BLaER1 treated with 17β-estradiol and CSF1 and Interleukin-3, amounts not matched to agents 10 nM and 100 nM (cell line): ENCODE results near the gene TGDS.

Experiments used
- H3K27ac ChIP-seq, 11 experiments: shearing (Covaris generic); formaldehyde crosslinking; 2 replicates each; pipeline ENCODE4 v1.8.1; 2022
- H3K27me3 ChIP-seq, 11 experiments: shearing (Covaris generic); formaldehyde crosslinking; 2 replicates each; pipeline ENCODE4 v1.8.1; 2022
- H3K36me3 ChIP-seq, 11 experiments: shearing (Covaris generic); formaldehyde crosslinking; 2 replicates each; pipeline ENCODE4 v1.8.1; 2022
- H3K4me1 ChIP-seq, 10 experiments: shearing (Covaris generic); formaldehyde crosslinking; 2 replicates each; pipeline ENCODE4 v1.8.1; 2022
- H3K4me2 ChIP-seq, 11 experiments: shearing (Covaris generic); formaldehyde crosslinking; 2 replicates each; pipeline ENCODE4 v1.8.1; 2022
- H3K4me3 ChIP-seq, 10 experiments: shearing (Covaris generic); formaldehyde crosslinking; 2 replicates each; pipeline ENCODE4 v1.8.1; 2022
- H3K9ac ChIP-seq, 11 experiments: shearing (Covaris generic); formaldehyde crosslinking; 2 replicates each; pipeline ENCODE4 v1.8.1; 2022
- H3K9me3 ChIP-seq, 11 experiments: shearing (Covaris generic); formaldehyde crosslinking; replicated peaks in 1 of 11; 2 replicates each; pipeline ENCODE4 v1.8.1; 2022
- H4K20me1 ChIP-seq, 11 experiments: shearing (Covaris generic); formaldehyde crosslinking; 2 replicates each; pipeline ENCODE4 v1.8.1; 2022
- Cebpa-rat ChIP-seq, 11 experiments: shearing (Covaris generic); IDR thresholded peaks; 2 replicates each; pipeline ENCODE4 v1.8.1; 2022

TGDS gene

GRCh38 chr13:94607939-94608338, 12.0 kb upstream of the TGDS start:
- H3K9me3 ChIP-seq = no peaks in the 10 kb centered on the region
- H3K4me3 ChIP-seq = no peak overlapping the region
- peaks cover 58 to 87% (median 68%) of the 10 kb centered on the region in 11 experiments for H3K36me3 ChIP-seq
- TF ChIP-seq Cebpa-rat (IDR thresholded peaks at IDR 0.05) = no peak
- no peaks in the 10 kb centered on the region for H3K27me3 ChIP-seq
- H3K4me2 ChIP-seq = no peak overlapping the region
- peaks cover 5 to 17% (median 14%) of the 10 kb centered on the region in 10 experiments; a peak in 19 of 20 replicates for H3K4me1 ChIP-seq
- no peaks in the 10 kb centered on the region; a peak in 1 of 22 replicates for H4K20me1 ChIP-seq
- no peak overlapping the region for H3K9ac ChIP-seq
- H3K27ac ChIP-seq = no peak overlapping the region

DNA sequence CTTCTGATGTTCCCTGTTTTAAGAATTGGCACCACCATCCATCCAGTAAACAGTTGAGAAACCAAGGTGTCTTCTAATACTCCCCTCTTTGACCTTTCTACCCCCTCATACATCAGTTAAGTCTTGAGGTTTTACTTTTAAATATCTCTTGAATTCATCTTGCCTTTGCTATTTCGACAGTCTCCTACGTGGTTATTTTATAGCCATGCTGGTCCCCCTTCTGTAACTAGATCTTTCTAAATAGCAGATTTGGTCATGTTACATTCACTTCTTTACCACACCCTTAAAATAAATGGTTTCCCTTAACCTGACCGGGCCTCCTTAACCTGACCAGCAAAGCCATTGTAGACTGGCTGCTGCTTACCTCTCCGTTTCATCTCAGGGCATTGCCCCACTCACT, 11.1 kb upstream of the TGDS start:
- H3K4me3 ChIP-seq = no peak overlapping the region
- no peak overlapping the region for H3K9ac ChIP-seq
- no peaks in the 10 kb centered on the region for H3K9me3 ChIP-seq
- no peaks in the 10 kb centered on the region for H3K27me3 ChIP-seq
- peaks cover 51 to 78% (median 59%) of the 10 kb centered on the region in 11 experiments for H3K36me3 ChIP-seq
- H3K27ac ChIP-seq = no peak overlapping the region
- no peaks in the 10 kb centered on the region; a peak in 1 of 22 replicates for H4K20me1 ChIP-seq
- no peak overlapping the region for H3K4me2 ChIP-seq
- peaks cover 11 to 22% (median 19%) of the 10 kb centered on the region in 10 experiments for H3K4me1 ChIP-seq
- no peak for TF ChIP-seq Cebpa-rat (IDR thresholded peaks at IDR 0.05)

DNA sequence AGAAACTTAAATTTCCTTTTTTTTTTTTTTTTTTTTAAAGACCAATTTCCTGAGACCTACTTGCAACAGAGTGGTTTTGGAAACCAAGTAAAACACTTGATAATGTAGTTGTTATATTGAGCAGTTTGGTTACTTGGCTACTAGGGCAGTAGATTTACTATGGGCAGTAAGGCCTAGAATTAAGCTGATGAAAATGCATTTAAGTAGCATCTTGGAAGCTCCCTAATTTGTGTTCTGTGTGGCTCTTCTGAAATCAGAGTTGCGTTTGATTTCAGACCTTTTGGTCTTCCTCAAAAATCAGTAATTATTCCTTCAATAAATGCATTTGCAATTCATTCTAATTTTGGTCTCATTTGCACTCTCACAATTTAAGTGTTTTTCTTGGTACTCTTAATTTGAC, 6.5 kb upstream of the TGDS start:
- no peak for TF ChIP-seq Cebpa-rat (IDR thresholded peaks at IDR 0.05)
- peak overlapping the region in 10 of 11 experiments; percentile 59 to 88 (median 86); a peak in 18 of 22 replicates for H3K27ac ChIP-seq
- H3K9ac ChIP-seq = peak overlapping the region; percentile 78 to 93 (median 88)
- peaks cover 11 to 22% (median 19%) of the 10 kb centered on the region in 10 experiments for H3K4me1 ChIP-seq
- peak overlapping the region; percentile 69 to 93 (median 86) for H3K4me2 ChIP-seq
- H3K9me3 ChIP-seq = peaks cover 0 to 12% (median 9%) of the 10 kb centered on the region in 11 experiments; a peak in 12 of 22 replicates
- H3K36me3 ChIP-seq = peaks cover 21 to 32% (median 25%) of the 10 kb centered on the region in 11 experiments
- H3K27me3 ChIP-seq = no peaks in the 10 kb centered on the region
- H4K20me1 ChIP-seq = no peaks in the 10 kb centered on the region
- peak overlapping the region; percentile 84 to 96 (median 92) for H3K4me3 ChIP-seq

DNA sequence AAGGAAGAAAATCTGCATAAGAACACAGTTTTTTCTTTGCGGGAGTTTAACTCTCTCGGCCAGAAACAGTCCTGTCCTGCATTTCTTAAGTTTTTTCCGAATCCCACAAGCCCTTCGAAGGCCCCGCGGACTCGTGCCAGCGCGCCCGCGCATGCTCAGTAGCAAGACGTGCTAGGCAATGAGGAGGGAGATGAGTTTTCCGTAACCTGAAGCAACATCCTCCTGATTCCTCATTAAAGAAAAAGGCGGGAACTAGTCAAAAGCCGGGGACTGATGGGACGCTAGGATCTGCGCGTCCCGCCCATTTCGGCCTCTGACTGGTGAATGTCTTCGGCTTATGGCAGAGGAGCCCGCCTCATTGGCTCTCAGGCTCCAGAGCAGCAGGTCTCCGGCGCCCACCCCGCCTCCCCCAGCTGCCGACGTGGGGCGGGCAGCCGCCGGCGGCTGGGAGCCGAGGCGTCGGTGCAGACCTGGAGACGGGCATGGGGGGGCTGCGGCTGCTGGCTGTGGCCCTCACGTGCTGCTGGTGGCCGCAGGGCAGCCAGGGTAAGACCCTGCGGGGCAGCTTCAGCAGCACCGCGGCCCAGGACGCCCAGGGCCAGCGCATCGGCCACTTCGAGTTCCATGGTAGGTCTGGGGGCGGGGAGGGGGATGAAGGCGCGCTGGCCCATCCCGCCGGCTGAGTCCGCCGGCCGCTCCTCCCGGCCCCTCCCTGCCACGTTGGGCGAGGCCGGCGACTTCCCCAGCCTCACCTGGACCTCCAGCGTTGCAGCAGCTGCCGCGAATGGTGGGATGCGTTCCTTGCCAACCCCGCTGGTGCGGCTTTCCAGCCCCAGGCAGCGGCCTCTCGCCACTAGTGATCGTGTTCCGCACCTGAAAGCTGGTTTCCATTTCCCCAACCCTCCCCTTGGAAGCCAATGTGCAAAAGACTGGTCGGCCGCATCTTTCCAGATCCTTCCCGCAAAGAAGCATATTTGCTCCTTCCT, 5.8 kb upstream of the TGDS start, which contains the start of gene GPR180:
Gene GPR180, plus strand, starts transcription at position 412 of the 986 bp plus-strand sequence. Its CDS starts 71 bp downstream, at position 483.
- Histone ChIP-seq H3K36me3 (peaks cover 14 to 25% (median 18%) of the 10 kb centered on the region in 11 experiments), H3K9me3 (peaks cover 0 to 12% (median 9%) of the 10 kb centered on the region in 11 experiments; a peak in 12 of 22 replicates), H3K4me3 (peak within 1 kb of the TSS; percentile 84 to 96 (median 92)), H3K27ac (peak within 1 kb of the TSS; percentile 42 to 88 (median 86); a peak in 21 of 22 replicates), H3K9ac (peak within 1 kb of the TSS; percentile 78 to 93 (median 88)), H3K4me1 (peaks cover 11 to 22% (median 19%) of the 10 kb centered on the region in 10 experiments), H3K4me2 (peak within 1 kb of the TSS; percentile 69 to 93 (median 86)), H4K20me1 (no peaks in the 10 kb centered on the region), H3K27me3 (no peaks in the 10 kb centered on the region)
- peak in 2 of 11 experiments; percentile 19 to 55; a peak in 2 of 22 replicates for TF ChIP-seq Cebpa-rat (IDR thresholded peaks at IDR 0.05)

DNA sequence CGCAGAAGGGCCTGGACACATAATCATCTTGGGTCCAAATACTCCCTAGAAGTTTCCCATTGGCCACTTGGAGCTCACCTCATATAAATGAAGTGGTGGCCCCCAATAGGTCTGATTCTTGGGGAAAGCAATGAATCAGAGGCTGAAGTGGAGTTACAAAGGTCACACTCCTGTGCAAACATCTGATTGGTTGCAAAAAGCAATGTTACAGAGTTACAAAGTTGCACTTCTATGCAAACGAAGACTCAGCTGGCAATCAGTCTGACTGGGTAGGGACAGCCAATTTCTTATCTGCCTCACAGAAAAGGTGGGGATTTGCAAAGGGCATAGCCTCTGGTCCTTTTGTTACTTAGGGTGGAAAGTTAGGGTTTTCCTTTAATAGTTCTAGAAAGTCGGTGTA, 3.9 kb upstream of the TGDS start:
- no peak for TF ChIP-seq Cebpa-rat (IDR thresholded peaks at IDR 0.05)
- Histone ChIP-seq H4K20me1 (no peaks in the 10 kb centered on the region), H3K9me3 (peaks cover 0 to 12% (median 9%) of the 10 kb centered on the region in 11 experiments; a peak in 12 of 22 replicates), H3K4me3 (no peak overlapping the region), H3K4me1 (peaks cover 20 to 31% (median 25%) of the 10 kb centered on the region in 10 experiments), H3K36me3 (peaks cover 0 to 6% (median 0%) of the 10 kb centered on the region in 11 experiments; a peak in 2 of 22 replicates), H3K27ac (no peak overlapping the region), H3K27me3 (no peaks in the 10 kb centered on the region), H3K9ac (no peak overlapping the region), H3K4me2 (no peak overlapping the region)

DNA sequence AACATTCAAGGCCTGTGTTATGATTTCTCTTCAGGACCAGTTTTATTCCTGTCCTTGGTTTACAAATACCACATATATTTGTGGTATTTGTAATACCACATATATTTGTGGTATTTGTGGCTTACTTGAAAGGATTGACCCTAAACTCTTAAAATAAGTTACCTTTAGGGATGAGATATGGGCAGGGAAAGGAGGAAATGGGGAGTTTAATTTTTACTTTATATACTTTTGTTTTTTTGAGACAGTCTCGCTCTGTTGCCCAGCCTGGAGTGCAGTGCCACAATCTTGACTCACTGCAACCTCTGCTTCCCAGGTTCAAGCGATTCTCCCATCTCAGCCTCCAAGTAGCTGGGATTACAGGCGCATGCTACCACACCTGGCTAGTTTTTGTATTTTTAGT, 2.3 kb upstream of the TGDS start:
- no peak overlapping the region for H3K27ac ChIP-seq
- no peak overlapping the region for H3K4me2 ChIP-seq
- H3K36me3 ChIP-seq = peaks cover 0 to 6% (median under 1%) of the 10 kb centered on the region in 11 experiments; a peak in 7 of 22 replicates
- TF ChIP-seq Cebpa-rat (IDR thresholded peaks at IDR 0.05) = no peak
- no peak overlapping the region for H3K9ac ChIP-seq
- H3K4me3 ChIP-seq = no peak overlapping the region
- no peaks in the 10 kb centered on the region for H3K27me3 ChIP-seq
- peaks cover 0 to 12% (median 9%) of the 10 kb centered on the region in 11 experiments; a peak in 12 of 22 replicates for H3K9me3 ChIP-seq
- peaks cover 21 to 34% (median 30%) of the 10 kb centered on the region in 10 experiments for H3K4me1 ChIP-seq
- peaks cover 0 to 10% (median 0%) of the 10 kb centered on the region in 11 experiments; a peak in 1 of 22 replicates for H4K20me1 ChIP-seq

DNA sequence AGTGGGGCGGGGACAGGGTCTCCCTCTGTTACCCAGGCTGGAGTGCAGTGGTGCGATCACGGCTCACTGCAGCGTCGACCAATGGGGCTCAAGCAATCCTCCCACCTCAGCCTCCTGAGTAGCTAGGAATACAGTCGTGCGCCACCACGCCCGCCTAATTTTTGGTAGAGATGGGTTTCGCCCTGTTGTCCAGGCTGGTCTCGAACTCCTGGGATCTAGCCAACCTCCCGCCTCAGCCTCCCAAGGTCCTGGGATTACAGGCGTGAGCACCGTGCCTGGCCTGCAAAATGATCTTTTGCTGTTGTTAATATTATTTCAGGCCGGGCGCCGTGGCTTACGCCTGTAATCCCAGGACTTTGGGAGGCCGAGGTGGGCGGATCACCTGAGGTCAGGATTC, 621 bp upstream of the TGDS start:
- Histone ChIP-seq H3K27ac (peak overlapping the region in 10 of 11 experiments; percentile 83 to 93 (median 88); a peak in 20 of 22 replicates), H3K9ac (peak overlapping the region; percentile 85 to 95 (median 91); a peak in 21 of 22 replicates), H3K36me3 (peaks cover 14 to 23% (median 18%) of the 10 kb centered on the region in 11 experiments), H4K20me1 (peaks cover 0 to 10% (median 0%) of the 10 kb centered on the region in 11 experiments; a peak in 2 of 22 replicates), H3K4me1 (peaks cover 17 to 33% (median 20%) of the 10 kb centered on the region in 10 experiments), H3K27me3 (no peaks in the 10 kb centered on the region), H3K9me3 (peaks cover 0 to 12% (median 9%) of the 10 kb centered on the region in 11 experiments; a peak in 12 of 22 replicates), H3K4me2 (peak overlapping the region; percentile 62 to 97 (median 92)), H3K4me3 (peak overlapping the region; percentile 75 to 97 (median 90))
- TF ChIP-seq Cebpa-rat (IDR thresholded peaks at IDR 0.05) = no peak

DNA sequence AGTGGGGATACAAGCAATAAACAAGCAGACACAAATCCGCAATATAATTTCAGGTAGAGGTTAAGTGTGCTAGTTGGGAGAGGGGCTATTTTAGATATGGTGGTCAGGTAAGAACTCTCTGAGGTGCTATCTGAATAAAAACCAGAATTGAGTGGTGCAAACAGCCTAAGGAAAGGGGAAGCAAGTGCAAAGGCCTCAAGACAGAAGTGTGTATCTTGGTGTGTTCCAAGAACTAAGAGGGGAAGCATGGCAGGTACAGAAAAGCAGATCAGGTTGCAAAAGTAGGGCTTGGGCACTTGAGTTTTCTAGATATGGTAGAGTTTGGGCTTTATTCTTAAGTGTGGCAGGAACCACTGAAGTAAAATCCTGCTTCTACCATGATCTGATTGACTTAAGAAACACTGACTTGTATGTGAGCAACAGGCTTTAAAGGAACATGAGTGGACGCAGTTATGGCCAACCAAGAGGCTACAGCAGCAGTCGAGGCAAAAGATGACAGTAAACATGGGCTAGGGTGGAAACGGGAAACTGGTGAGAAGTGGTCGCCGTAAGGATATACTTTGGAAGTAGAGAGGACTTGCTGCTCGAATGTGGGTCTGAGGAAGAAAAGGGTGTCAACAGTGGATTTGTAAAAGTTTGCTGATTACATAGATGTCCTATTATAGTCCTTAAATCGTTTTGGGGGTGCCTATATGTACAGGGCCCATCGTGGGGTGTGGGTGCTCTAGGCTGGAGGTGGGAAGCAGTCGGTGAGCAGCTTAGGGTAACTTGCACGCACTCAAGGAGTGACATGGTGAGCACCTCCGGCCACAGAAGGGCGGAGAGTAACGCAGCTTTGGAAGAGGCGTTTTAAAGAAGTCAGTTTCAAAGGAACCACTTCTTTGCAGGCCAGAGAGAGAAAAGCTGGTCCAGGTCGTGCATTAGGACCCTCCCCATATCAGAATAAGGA, 677 bp downstream of the TGDS start:
- Histone ChIP-seq H3K36me3 (peaks cover 26 to 36% (median 31%) of the 10 kb centered on the region in 11 experiments), H3K27me3 (no peaks in the 10 kb centered on the region), H3K4me1 (peaks cover 17 to 33% (median 20%) of the 10 kb centered on the region in 10 experiments), H3K27ac (peak overlapping the region; percentile 73 to 93 (median 88)), H4K20me1 (peaks cover 0 to 10% (median 0%) of the 10 kb centered on the region in 11 experiments; a peak in 2 of 22 replicates), H3K9me3 (peaks cover 0 to 5% (median 2%) of the 10 kb centered on the region in 11 experiments; a peak in 8 of 22 replicates), H3K4me3 (peak overlapping the region; percentile 75 to 97 (median 90)), H3K4me2 (peak overlapping the region; percentile 88 to 97 (median 92)), H3K9ac (peak overlapping the region; percentile 85 to 95 (median 91))
- no peak for TF ChIP-seq Cebpa-rat (IDR thresholded peaks at IDR 0.05)
